ENCODE results near the gene MANSC4.

The MANSC4 gene

GRCh38 chr12:27779920-27780611, at the start of gene MANSC4, which contains the start of gene KLHL42:
TSS of gene MANSC4 (minus strand) at chr12:27780236. CDS start at chr12:27771276, 8,960 bp downstream.
TSS of gene KLHL42 (plus strand) at chr12:27780233. CDS start at chr12:27780331, 98 bp downstream.
- peak; percentile 68 for DNase-seq

- DNase-seq, result no peak
These were observed 48.2 kb upstream of the MANSC4 start for GRCh38 chr12:27828196-27828595.

- no peak for DNase-seq
These were observed 46.0 kb upstream of the MANSC4 start for GRCh38 chr12:27826076-27826475.

- no peak for DNase-seq
These were observed 44.2 kb upstream of the MANSC4 start for GRCh38 chr12:27824126-27824842.

- no peak for DNase-seq
These were observed 43.0 kb upstream of the MANSC4 start for GRCh38 chr12:27823038-27823437.

- DNase-seq, result peak; percentile 59
These were observed 42.2 kb upstream of the MANSC4 start for GRCh38 chr12:27822076-27822712.

GRCh38 chr12:27821259-27821973, 41.4 kb upstream of the MANSC4 start:
- DNase-seq, result peak; percentile 68

- no peak for DNase-seq
These were observed 40.5 kb upstream of the MANSC4 start for GRCh38 chr12:27820564-27820963.

- no peak for DNase-seq
These were observed 38.4 kb upstream of the MANSC4 start for GRCh38 chr12:27818401-27818918.

GRCh38 chr12:27817766-27818165, 37.7 kb upstream of the MANSC4 start:
- no peak for DNase-seq

GRCh38 chr12:27814851-27815591, 35.0 kb upstream of the MANSC4 start:
- no peak for DNase-seq

GRCh38 chr12:27814411-27814810, 34.4 kb upstream of the MANSC4 start:
- no peak for DNase-seq

- no peak for DNase-seq
These were observed 32.5 kb upstream of the MANSC4 start for GRCh38 chr12:27812502-27812901.

GRCh38 chr12:27810756-27811155, 30.7 kb upstream of the MANSC4 start:
- DNase-seq, result no peak

- DNase-seq, result no peak
These were observed 28.8 kb upstream of the MANSC4 start for GRCh38 chr12:27808841-27809240.

- peak; percentile 19 for DNase-seq
These were observed 27.1 kb upstream of the MANSC4 start for GRCh38 chr12:27807063-27807703.

- no peak for DNase-seq
These were observed 26.2 kb upstream of the MANSC4 start for GRCh38 chr12:27806259-27806658.

GRCh38 chr12:27805238-27805637, 25.2 kb upstream of the MANSC4 start:
- DNase-seq, result no peak

GRCh38 chr12:27802936-27803335, 22.9 kb upstream of the MANSC4 start:
- DNase-seq, result no peak

- DNase-seq, result no peak
These were observed 22.5 kb upstream of the MANSC4 start for GRCh38 chr12:27802511-27802910.

GRCh38 chr12:27801630-27802029, 21.6 kb upstream of the MANSC4 start:
- DNase-seq, result no peak

- DNase-seq, result no peak
These were observed 20.8 kb upstream of the MANSC4 start for GRCh38 chr12:27800819-27801218.

All from CD4-positive, alpha-beta T cell treated with Interleukin-12 subunit alpha and Interleukin-12 subunit beta, for 1 hour (primary cell).